Activated T-cell treated with anti-CD3 and anti-CD28 coated beads, Interleukin-2, amount 50 U/mL, for 4 hours (primary cell): Measurements from ENCODE around the gene PZP. TPM values are rescaled to one million over a fixed set of nuclear protein-coding genes. Genes with fewer than 3 reads are reported as not detected.

ENCODE experiments used
- ATAC-seq, 2 donors: fragments of 200-7000 bp; cut with Tn5 transposase; one replicate each; pipeline ENCODE4 v1.10.0; 2021
- DNase-seq: peaks from one replicate; pipeline ENCODE4 v3.0.0-alpha.2; 2020
- H3K27me3 Mint-ChIP-seq: one replicate; pipeline ENCODE4 v1.8.0; 2021; ENCODE audit warnings: low read depth, mixed read lengths
- H3K36me3 Mint-ChIP-seq: one replicate; pipeline ENCODE4 v1.8.0; 2022; ENCODE audit warnings: mixed read lengths; ENCODE audit not compliant: insufficient read depth
- H3K4me1 Mint-ChIP-seq: one replicate; pipeline ENCODE4 v1.8.0; 2021; ENCODE audit warnings: low read depth, mixed read lengths
- H3K4me3 Mint-ChIP-seq: one replicate; pipeline ENCODE4 v1.8.0; 2021; ENCODE audit warnings: mild to moderate bottlenecking, moderate library complexity, mixed read lengths
- H3K9me3 Mint-ChIP-seq: one replicate; pipeline ENCODE4 v1.8.0; 2021; ENCODE audit warnings: mixed read lengths
- total RNA-seq, 3 donors: library from RNA; stranded (reverse); gene quantifications; one replicate each; pipeline ENCODE4 v1.2.1, GENCODE V29; 2021

Gene PZP
- total RNA-seq, 3 donors from 2014 or later = not detected

DNA sequence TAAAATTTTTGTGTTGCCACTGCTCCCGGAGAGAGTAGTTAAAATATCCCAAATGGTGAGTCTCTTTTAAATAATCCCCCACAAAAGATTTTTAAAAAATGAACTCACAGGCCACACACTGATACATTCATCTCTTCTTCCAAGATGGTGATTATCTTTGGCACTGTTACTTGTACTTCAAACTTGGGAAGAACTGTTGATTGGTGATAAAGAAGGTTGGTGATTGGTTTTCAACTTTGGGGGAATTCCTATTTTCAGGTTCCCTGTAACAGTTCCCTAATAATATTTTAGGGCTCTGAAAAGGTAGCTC is 99.0 kb downstream of the PZP start:
- DNase-seq = no peak
- no peaks in the 10 kb centered on the region for H3K9me3 Mint-ChIP-seq
- no peak for ATAC-seq
- H3K4me1 Mint-ChIP-seq = peaks cover 6% of the 10 kb centered on the region
- H3K27me3 Mint-ChIP-seq = no peaks in the 10 kb centered on the region
- H3K36me3 Mint-ChIP-seq = peaks cover 17% of the 10 kb centered on the region
- H3K4me3 Mint-ChIP-seq = no peak overlapping the region

DNA sequence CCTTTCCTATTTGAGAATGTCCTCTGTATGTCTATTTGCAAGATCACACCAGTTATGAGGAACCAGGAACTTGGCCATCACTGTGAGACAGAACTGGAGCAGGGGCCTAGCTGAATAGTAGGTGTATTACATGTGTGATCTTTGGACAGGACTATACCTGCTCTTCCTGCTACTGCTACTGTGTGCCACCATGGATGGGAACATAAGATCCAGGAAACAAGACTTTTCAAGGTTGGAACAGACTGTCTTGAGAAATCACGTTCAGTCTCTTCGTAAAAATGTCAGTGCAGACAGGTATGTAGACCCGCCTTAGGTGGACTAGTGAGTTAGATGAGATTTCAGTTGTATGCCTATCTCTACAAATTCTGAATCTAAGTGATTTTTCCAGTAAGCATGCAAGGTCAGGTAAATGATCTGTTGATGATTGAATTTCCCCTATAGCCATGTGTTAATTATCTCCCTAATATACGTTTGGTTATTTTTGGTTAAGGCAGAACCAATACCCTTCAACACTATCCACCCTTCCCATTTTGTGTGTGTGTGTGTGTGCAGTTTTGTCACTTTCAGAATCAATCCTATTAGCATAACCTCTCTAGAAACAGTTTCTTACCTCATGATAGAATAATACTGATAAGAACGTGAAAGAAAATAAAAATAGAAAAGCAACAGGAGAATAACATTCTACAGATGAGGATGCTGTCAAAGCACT is 99.5 kb downstream of the PZP start:
- peaks cover 17% of the 10 kb centered on the region for H3K36me3 Mint-ChIP-seq
- H3K27me3 Mint-ChIP-seq = no peaks in the 10 kb centered on the region

DNA sequence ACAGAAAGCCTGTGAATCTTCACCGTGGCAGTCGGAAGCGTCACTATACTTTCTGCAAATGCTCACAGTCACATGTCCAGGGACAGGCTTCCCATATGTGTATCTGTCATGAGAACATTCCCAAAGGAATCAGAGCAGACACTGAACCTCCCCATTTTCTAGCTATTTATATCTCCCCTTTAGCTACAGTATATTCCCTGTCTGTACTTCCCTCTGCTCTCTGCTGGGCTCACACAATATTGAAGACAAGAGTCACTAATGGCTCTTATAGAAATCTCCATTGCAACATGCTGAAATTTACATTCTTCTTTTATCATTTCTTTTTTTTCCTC is 100.7 kb downstream of the PZP start:
- Mint-ChIP-seq H3K4me3 (no peak overlapping the region), H3K9me3 (no peaks in the 10 kb centered on the region), H3K27me3 (no peaks in the 10 kb centered on the region), H3K4me1 (peaks cover 8% of the 10 kb centered on the region), H3K36me3 (peaks cover 13% of the 10 kb centered on the region)
- DNase-seq (no peak), ATAC-seq (no peak)

More for the DNA sequence above, 99.5 kb downstream of the PZP start:
- Mint-ChIP-seq H3K4me1 (peaks cover 6% of the 10 kb centered on the region), H3K4me3 (no peak overlapping the region), H3K9me3 (no peaks in the 10 kb centered on the region)
- DNase-seq = no peak
- no peak for ATAC-seq

DNA sequence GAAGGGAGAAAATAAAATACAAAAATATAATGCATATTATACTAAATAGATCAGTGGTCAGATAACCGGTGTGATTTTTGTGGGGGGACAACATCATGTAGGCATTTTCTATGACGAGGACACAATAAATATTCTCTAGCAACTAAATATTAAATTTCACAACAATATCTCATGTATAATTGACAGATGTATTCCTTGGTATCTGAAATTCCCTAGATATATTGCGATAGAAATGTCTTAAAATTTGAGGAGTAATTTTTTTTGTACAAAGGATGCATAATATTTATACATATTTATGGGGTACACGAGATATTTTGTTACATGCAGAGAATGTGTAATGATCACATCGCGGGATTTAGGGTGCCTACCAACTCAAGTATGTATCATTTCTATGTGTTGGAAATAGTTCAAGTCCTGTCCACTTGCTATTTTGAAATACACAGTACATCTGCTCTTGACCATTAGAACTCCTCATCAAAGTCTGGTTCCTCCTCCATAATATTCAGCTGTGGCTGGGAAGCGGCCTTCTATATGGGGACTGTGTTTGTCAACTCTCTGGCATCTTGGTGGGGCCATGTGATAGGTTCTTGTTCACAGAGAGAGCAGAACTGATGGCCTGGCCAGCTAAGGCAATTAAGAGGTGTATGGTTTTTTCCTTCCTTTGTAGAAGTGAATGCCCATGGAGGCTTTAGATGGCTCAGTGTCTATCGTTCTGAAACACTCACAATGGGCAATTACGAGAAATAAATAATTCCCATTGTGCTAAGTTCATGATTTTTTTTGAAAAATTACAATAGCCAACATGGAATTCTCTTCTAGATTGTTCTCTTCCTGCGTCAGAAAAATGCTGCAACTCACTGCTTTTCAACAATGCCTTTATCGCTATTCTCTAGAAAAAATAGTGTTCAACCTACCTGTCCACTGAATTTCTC is 101.3 kb downstream of the PZP start:
- Mint-ChIP-seq H3K36me3 (peaks cover 14% of the 10 kb centered on the region), H3K4me3 (no peak overlapping the region), H3K27me3 (no peaks in the 10 kb centered on the region), H3K4me1 (peaks cover 8% of the 10 kb centered on the region), H3K9me3 (no peaks in the 10 kb centered on the region)
- no peak for ATAC-seq
- DNase-seq = no peak

DNA sequence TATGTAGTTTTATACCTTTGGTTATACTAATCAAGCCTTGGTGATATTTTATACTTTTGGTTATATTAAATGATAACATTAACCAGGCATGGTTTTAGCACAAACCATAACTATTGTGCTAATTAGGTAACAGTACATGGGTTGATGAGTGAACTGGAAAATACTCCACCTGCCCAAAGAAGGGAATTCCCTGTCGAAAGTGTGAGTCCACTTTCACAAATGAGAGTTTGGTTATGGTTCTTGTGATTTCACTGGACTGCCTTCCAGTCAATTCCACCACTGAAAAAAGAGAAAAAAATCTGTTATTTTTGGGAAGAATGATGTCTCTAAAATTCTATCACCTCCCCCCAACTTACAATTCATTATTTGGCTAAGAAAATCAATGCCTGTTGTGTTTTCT is 102.1 kb downstream of the PZP start:
- H3K36me3 Mint-ChIP-seq = peaks cover 14% of the 10 kb centered on the region
- no peak for DNase-seq
- no peak overlapping the region for H3K4me3 Mint-ChIP-seq
- no peaks in the 10 kb centered on the region for H3K27me3 Mint-ChIP-seq
- peaks cover 8% of the 10 kb centered on the region for H3K4me1 Mint-ChIP-seq
- no peaks in the 10 kb centered on the region for H3K9me3 Mint-ChIP-seq
- ATAC-seq = no peak

DNA sequence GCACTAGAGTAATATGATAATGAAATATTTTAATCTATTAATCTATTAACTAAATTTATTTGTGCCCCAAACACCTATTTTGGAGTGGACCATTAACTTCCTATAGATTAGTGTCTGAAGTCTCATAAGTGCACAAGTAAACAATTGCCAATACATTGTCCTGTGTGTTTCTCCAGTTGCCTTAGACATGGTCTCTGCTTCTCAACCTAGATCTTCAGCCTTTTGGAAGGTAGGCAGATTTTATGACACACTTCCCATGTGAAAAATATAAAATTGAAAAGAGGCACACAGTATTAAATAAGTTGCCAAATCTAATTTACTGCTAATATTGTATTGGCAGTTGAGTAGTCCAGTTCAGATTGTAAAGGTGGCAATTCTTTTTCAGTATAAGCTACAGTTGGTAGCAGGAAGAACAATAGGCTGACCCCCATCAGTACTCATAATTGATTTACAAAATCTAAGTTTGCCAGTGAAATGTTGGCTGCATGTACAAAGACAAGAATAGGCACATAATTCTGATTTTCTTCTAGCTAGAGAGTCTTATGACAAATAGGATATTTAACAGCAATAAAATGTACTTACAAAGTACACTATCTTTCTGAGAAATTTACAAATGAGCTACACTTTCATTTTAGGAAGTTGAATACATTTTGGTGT is 103.3 kb downstream of the PZP start:
- H3K9me3 Mint-ChIP-seq = no peaks in the 10 kb centered on the region
- H3K4me1 Mint-ChIP-seq = peaks cover 8% of the 10 kb centered on the region
- peaks cover 14% of the 10 kb centered on the region for H3K36me3 Mint-ChIP-seq
- no peak for ATAC-seq
- no peak overlapping the region for H3K4me3 Mint-ChIP-seq
- no peak for DNase-seq
- no peaks in the 10 kb centered on the region for H3K27me3 Mint-ChIP-seq

DNA sequence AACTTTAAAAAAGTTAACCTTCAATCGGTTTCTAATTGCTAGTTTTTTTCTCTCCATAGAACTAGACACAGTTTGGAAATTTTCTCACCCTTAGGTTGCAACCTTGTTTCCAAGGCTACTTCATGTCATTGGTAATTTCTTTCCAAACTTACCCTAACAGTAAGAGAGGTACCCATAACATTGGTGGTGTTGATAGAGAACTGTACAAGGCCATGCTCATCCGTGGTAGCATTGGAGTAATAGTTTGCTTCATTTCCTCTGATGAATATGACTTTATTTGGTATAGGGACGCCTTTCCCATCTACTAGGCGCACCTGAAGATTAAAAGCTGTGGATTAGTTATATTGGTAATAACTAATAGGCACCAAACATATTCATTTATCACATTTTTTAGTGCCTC is 104.1 kb downstream of the PZP start:
- peaks cover 15% of the 10 kb centered on the region for H3K36me3 Mint-ChIP-seq
- DNase-seq = no peak
- H3K4me3 Mint-ChIP-seq = no peak overlapping the region
- no peaks in the 10 kb centered on the region for H3K9me3 Mint-ChIP-seq
- H3K27me3 Mint-ChIP-seq = no peaks in the 10 kb centered on the region
- no peak for ATAC-seq
- peaks cover 8% of the 10 kb centered on the region for H3K4me1 Mint-ChIP-seq

DNA sequence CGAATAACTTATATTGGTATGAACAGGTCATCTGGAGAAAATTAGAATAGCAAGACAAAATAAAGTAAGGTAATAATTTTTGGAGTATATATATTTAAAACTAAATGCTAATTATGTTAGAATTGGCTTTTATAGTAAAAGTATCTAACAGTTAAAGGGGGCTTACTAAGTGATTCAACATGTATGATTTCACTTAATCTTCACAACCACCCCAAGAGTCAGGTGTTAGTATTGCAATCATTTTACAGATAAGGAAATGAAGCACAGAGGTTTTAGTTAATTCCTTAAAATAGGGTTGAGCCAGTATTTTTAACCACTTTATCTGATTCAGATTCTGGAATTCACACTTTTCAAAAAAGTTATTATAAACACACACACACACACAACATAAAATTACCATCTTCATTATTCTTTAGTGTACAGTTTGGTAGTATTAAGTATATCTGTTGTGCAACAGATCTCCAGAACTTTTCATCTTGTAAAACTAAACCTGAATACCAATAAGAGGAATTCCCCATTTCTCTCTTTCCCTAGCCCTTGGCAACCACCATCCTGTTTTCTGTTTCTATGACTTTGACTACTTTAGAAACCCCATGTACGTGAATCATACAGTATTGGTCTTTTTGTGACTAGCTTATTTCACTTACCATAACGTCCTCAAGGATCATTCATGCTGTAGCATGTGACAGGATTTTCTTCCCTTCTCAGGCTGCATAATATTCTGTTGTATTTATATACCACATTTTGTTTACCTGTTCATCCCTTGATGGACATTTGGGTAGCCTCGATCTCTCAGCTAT is 104.9 kb downstream of the PZP start:
- DNase-seq = no peak
- peaks cover 8% of the 10 kb centered on the region for H3K4me1 Mint-ChIP-seq
- peaks cover 9% of the 10 kb centered on the region for H3K36me3 Mint-ChIP-seq
- no peaks in the 10 kb centered on the region for H3K27me3 Mint-ChIP-seq
- H3K9me3 Mint-ChIP-seq = no peaks in the 10 kb centered on the region
- ATAC-seq = peak; percentile 75 to 93
- no peak overlapping the region for H3K4me3 Mint-ChIP-seq

DNA sequence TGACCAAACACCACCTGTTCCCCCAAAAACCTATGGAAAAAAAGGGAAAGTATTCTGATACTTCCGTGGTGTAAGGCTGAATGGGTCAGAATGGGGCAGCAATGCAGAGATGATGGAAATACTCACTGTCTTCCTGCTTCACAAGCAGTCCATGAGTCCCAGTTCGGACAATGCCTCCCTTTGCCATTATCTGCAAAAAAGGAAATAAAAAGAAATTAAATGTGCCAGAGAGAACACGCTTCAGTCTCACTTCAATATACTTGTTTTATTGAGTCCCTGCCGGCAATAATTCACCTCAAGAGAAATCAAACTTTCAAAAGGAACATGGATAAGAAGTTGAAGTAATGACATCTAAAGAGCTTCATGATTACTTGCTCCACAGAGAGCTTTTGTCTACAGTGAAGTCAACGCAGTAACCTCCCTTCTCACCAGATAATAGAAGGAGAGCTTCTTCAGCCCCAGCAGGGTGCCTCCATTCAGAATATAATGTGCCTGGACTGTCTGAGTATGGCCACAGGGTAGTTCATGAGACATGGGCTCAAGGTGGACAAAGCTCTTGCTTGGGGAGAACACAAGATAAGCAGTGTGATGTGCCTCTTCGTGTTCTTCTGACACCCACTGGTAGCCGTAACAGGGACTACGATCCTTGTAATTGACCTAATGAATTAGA is 107.0 kb downstream of the PZP start:
- ATAC-seq = no peak
- H3K4me3 Mint-ChIP-seq = no peak overlapping the region
- H3K27me3 Mint-ChIP-seq = no peaks in the 10 kb centered on the region
- DNase-seq = no peak
- peaks cover 10% of the 10 kb centered on the region for H3K4me1 Mint-ChIP-seq
- H3K9me3 Mint-ChIP-seq = no peaks in the 10 kb centered on the region
- peaks cover 4% of the 10 kb centered on the region for H3K36me3 Mint-ChIP-seq

DNA sequence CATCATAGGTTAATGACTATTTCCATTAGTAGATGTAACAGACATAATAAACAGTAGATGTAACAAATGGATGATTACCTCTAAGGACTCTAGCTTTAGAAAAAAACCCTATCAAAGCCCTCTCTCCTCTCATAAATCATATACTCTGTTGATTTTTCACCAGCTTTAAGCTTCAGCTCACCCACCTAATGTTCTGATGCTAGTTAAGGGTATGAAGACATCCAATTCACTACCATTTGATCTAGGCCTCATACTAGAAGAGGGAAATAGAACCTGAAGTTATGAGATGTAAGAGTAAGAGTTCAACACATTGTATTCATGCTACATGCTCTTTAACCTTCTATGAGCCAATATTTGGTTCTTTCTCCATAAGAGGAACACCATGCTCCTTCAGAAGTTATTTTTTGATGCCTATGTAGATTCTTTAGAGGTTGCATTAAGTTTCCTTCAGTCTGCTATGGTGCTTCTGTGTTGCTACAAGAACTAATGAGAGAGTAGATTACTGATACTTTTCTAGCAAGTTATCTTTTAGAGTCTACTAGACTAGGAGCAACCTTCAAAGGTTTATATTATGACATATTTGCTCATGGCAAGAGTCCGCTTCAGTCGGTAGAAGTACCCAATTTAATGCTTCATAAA is 108.5 kb downstream of the PZP start:
- peaks cover 4% of the 10 kb centered on the region for H3K36me3 Mint-ChIP-seq
- DNase-seq (no peak), ATAC-seq (no peak)
- peaks cover 4% of the 10 kb centered on the region for H3K4me1 Mint-ChIP-seq
- no peak overlapping the region for H3K4me3 Mint-ChIP-seq
- H3K27me3 Mint-ChIP-seq = no peaks in the 10 kb centered on the region
- H3K9me3 Mint-ChIP-seq = no peaks in the 10 kb centered on the region

Other genes starting within 250 kb of the PZP start
- gene KLRG1, start 218.8 kb downstream of the PZP start, total RNA-seq = 1 to 10 TPM; 2.3 to 7.6 (median 5.4) TPM
- 1 to 10 TPM; 2.1 to 3.2 (median 2.3) TPM for gene A2M, start 92.5 kb downstream of the PZP start, total RNA-seq